PC-3 (cell line): Measurements from ENCODE around the gene TAS2R4.
"Not testable (repeated sequence)": the region's sequence is repeated elsewhere in the genome, so short reads cannot be mapped to it uniquely, and the experiment has no call there.

Experiments used
- EZH2 ChIP-seq: fragments of 300-600 bp; sonication (generic); IDR thresholded peaks from one replicate; pipeline ENCODE4 v1.6.1; 2017; ENCODE audit warnings: antibody characterized with exemption, mild to moderate bottlenecking, low read length; ENCODE audit not compliant: unreplicated experiment
- EZH2phosphoT487 ChIP-seq: fragments of 300-600 bp; sonication (generic); IDR thresholded peaks from 2 replicates; pipeline ENCODE4 v1.6.1; 2018; ENCODE audit warnings: mild to moderate bottlenecking, antibody characterized with exemption, low read length, borderline replicate concordance
- TF ChIP-seq, protein P1 (sequence below): fragments of 300-600 bp; sonication (generic); conservative IDR thresholded peaks from 2 replicates; pipeline ENCODE4 v1.5.1; 2017; ENCODE audit warnings: antibody characterized with exemption, low read depth, mild to moderate bottlenecking, low read length

DNA sequence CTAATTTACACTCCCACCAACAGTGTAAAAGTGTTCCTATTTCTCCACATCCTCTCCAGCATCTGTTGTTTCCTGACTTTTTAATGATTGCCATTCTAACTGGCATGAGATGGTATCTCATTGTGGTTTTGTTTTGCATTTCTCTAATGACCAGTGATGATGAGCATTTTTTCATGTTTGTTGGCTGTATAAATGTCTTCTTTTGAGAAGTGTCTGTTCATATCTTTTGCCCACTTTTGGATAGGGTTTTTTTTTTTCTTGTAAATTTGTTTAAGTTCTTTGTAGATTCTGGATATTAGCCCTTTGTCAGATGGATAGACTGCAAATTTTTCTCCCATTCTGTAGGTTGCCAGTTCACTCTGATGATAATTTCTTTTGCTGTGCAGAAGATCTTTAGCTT, 46.0 kb downstream of the TAS2R4 start:
- TF ChIP-seq, protein P1, sequence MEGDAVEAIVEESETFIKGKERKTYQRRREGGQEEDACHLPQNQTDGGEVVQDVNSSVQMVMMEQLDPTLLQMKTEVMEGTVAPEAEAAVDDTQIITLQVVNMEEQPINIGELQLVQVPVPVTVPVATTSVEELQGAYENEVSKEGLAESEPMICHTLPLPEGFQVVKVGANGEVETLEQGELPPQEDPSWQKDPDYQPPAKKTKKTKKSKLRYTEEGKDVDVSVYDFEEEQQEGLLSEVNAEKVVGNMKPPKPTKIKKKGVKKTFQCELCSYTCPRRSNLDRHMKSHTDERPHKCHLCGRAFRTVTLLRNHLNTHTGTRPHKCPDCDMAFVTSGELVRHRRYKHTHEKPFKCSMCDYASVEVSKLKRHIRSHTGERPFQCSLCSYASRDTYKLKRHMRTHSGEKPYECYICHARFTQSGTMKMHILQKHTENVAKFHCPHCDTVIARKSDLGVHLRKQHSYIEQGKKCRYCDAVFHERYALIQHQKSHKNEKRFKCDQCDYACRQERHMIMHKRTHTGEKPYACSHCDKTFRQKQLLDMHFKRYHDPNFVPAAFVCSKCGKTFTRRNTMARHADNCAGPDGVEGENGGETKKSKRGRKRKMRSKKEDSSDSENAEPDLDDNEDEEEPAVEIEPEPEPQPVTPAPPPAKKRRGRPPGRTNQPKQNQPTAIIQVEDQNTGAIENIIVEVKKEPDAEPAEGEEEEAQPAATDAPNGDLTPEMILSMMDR = not testable (repeated sequence)
- not testable (repeated sequence) for TF ChIP-seq EZH2, EZH2phosphoT487
